ENCODE results near the gene PCCA. TPM values are rescaled to one million over a fixed set of nuclear protein-coding genes. Genes with fewer than 3 reads are reported as not detected.
"Not testable (repeated sequence)": the region's sequence is repeated elsewhere in the genome, so short reads cannot be mapped to it uniquely, and the experiment has no call there.

Gene PCCA
- polyA plus RNA-seq, 1 of the 3 experiments (the other 2 are of a cell fraction) = 7.3 TPM

DNA sequence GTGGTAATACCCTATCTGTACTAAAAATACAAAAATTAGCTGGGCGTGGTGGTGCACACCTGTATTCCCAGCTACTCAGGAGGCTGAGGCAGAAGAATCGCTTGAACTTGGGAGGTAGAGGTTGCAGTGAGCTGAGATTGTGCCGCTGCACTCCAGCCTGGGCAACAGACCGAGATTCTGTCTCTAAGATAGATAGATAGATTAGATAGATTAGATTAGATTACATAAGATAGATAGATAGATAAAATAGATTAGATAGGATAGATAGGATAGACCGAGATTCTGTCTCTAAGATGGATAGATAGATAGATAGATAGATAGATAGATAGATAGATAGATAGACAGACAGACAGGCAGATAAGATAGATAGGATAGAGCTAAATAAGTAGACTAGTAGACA lies 435.8 kb downstream of the PCCA start:
- H3K4me1 ChIP-seq (ENCODE audit: control insufficient read depth in 1 of 2, insufficient read depth in 2 of 2, low read depth in 1 of 2, low read length in 1 of 2); H3K27me3 ChIP-seq (ENCODE audit: insufficient read depth); H3K4me2 ChIP-seq; H3F3A ChIP-seq (replicated peaks; ENCODE audit: insufficient read depth); H4K20me1 ChIP-seq (ENCODE audit: insufficient read depth); H2AFZ ChIP-seq (ENCODE audit: low read depth); POLR2A ChIA-PET; H3K9ac ChIP-seq; H3K4me3 ChIP-seq (ENCODE audit: low read depth in 2 of 2, low read length in 1 of 2); H3K27ac ChIP-seq (ENCODE audit: low read depth in 2 of 2, low read length in 1 of 2); H3K9me3 ChIP-seq; H3K9me2 ChIP-seq; H3K79me2 ChIP-seq (ENCODE audit: insufficient read depth); DNase-seq: not testable (repeated sequence)
- H3K36me3 ChIP-seq (replicated peaks in 1 of 2; ENCODE audit: control insufficient read depth in 1 of 2, insufficient read depth in 2 of 2, low read length in 1 of 2) = peaks cover 0 to 26% of the 10 kb centered on the region in 2 experiments
- CTCF ChIA-PET = interaction anchor here (1.6 to 4.1 kb wide), 3 partner anchors 11 to 868 kb away, joined by 5 to 26 read pairs (median 6); no protein-coding TSS in a partner anchor
- 95% methylated on average over 5 of the region's 5 CpGs for WGBS (ENCODE audit: low lambda C conversion rate)

DNA sequence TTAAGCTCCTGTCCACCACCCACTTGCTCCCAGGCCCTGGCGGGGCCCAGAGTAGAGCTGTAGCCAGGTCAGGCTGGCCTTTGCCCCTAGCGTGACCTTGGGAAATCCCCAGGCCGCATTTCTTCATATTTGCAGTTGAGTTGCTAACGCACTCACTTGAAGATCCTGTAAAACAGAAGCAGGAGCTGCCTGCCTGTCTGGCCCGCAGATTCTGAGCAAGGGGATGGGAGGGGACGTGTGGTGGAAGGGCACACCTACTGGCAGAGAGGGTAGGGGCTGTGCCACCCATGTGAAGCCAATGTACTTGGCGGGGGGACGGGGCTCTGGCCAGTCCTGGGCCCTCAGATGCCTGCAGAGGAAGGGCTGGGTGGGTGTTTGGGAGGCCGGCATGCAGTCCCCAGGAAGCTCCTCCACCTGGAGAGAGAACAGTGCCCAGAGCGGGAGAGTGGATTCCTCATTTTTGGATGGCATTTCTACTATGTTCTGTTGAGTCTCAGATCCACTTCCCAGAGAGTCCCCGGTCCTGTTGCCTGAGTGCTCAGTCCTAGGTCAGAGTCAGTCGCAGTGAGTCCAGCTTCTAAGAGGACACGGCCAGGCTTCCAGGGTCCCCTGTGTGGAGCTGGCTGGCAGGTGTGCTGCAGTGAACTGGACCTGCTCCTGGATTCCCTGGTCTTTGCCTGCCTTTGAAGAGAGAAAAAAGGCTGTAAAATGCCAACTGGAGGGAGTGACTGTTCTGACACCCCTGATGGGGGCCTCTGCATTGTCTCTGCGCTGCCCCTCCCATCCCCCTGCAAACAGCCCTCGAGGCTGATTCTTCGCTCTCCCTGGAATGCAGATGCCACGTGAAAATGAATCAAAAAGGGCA lies 436.8 kb downstream of the PCCA start:
- TF ChIP-seq FOXM1 (IDR thresholded peaks at IDR 0.05; ENCODE audit: low read depth) = no peak
- no peak for TF ChIP-seq USF2 (IDR thresholded peaks at IDR 0.05; ENCODE audit: borderline replicate concordance, low read depth, low read length)
- no peak for TF ChIP-seq SIN3A (IDR thresholded peaks at IDR 0.05; ENCODE audit: borderline replicate concordance, low read depth, low read length)
- no peak for TF ChIP-seq EZH2phosphoT487 (IDR thresholded peaks at IDR 0.05; ENCODE audit: borderline replicate concordance, low read depth)
- no peak for TF ChIP-seq TEAD4 (IDR thresholded peaks at IDR 0.05; ENCODE audit: borderline replicate concordance, insufficient read depth)
- TF ChIP-seq FOSL2 (IDR thresholded peaks at IDR 0.05; ENCODE audit: borderline replicate concordance, low read depth) = no peak
- no peak for TF ChIP-seq GATA2 (CRISPR knock-in tag; IDR thresholded peaks at IDR 0.05)
- TF ChIP-seq FOXJ3 (CRISPR knock-in tag; IDR thresholded peaks at IDR 0.05) = no peak
- no peak for TF ChIP-seq ZBTB33 (IDR thresholded peaks at IDR 0.05; ENCODE audit: borderline replicate concordance, low read depth)
- TF ChIP-seq REST (IDR thresholded peaks at IDR 0.05; ENCODE audit: low read depth, low read length) = no peak
- TF ChIP-seq, protein P1, sequence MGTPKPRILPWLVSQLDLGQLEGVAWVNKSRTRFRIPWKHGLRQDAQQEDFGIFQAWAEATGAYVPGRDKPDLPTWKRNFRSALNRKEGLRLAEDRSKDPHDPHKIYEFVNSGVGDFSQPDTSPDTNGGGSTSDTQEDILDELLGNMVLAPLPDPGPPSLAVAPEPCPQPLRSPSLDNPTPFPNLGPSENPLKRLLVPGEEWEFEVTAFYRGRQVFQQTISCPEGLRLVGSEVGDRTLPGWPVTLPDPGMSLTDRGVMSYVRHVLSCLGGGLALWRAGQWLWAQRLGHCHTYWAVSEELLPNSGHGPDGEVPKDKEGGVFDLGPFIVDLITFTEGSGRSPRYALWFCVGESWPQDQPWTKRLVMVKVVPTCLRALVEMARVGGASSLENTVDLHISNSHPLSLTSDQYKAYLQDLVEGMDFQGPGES (IDR thresholded peaks at IDR 0.05; ENCODE audit: low read depth, low read length) = no peak
- TF ChIP-seq, protein P2, sequence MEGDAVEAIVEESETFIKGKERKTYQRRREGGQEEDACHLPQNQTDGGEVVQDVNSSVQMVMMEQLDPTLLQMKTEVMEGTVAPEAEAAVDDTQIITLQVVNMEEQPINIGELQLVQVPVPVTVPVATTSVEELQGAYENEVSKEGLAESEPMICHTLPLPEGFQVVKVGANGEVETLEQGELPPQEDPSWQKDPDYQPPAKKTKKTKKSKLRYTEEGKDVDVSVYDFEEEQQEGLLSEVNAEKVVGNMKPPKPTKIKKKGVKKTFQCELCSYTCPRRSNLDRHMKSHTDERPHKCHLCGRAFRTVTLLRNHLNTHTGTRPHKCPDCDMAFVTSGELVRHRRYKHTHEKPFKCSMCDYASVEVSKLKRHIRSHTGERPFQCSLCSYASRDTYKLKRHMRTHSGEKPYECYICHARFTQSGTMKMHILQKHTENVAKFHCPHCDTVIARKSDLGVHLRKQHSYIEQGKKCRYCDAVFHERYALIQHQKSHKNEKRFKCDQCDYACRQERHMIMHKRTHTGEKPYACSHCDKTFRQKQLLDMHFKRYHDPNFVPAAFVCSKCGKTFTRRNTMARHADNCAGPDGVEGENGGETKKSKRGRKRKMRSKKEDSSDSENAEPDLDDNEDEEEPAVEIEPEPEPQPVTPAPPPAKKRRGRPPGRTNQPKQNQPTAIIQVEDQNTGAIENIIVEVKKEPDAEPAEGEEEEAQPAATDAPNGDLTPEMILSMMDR (IDR thresholded peaks at IDR 0.05) = no peak
- WGBS (ENCODE audit: low lambda C conversion rate) = 93% methylated on average over 10 of the region's 17 CpGs
- Histone ChIP-seq H4K20me1 (ENCODE audit: insufficient read depth) (no peaks in the 10 kb centered on the region), H3K4me2 (no peak overlapping the region), H3K27ac (ENCODE audit: low read depth in 2 of 2, low read length in 1 of 2) (no peak overlapping the region), H3K4me3 (ENCODE audit: low read depth in 2 of 2, low read length in 1 of 2) (no peak overlapping the region), H3K27me3 (ENCODE audit: insufficient read depth) (no peaks in the 10 kb centered on the region), H3K79me2 (ENCODE audit: insufficient read depth) (no peaks in the 10 kb centered on the region), H2AFZ (ENCODE audit: low read depth) (no peak overlapping the region), H3K36me3 (replicated peaks in 1 of 2; ENCODE audit: control insufficient read depth in 1 of 2, insufficient read depth in 2 of 2, low read length in 1 of 2) (peaks cover 3 to 31% of the 10 kb centered on the region in 2 experiments), H3K4me1 (ENCODE audit: control insufficient read depth in 1 of 2, insufficient read depth in 2 of 2, low read depth in 1 of 2, low read length in 1 of 2) (peaks cover 0 to 3% of the 10 kb centered on the region in 2 experiments; a peak in 2 of 4 replicates), H3K9ac (no peak overlapping the region), H3F3A (replicated peaks; ENCODE audit: insufficient read depth) (no peaks in the 10 kb centered on the region), H3K9me3 (no peaks in the 10 kb centered on the region), H3K9me2 (no peaks in the 10 kb centered on the region)
- no peak for DNase-seq
- CTCF ChIA-PET = interaction anchor here (1.0 to 4.1 kb wide), 6 partner anchors 12 to 869 kb away, joined by 3 to 26 read pairs (median 4); no protein-coding TSS in a partner anchor
- POLR2A ChIA-PET = no interaction called here
